Measurements from ENCODE around the gene ZDHHC4. TPM values are rescaled to one million over a fixed set of nuclear protein-coding genes. Genes with fewer than 3 reads are reported as not detected.

Gene ZDHHC4
- 10 to 100 TPM; 38.3 to 54.7 TPM for total RNA-seq

GRCh38 chr7:6577369-6578113, at the start of gene ZDHHC4:
Gene ZDHHC4, plus strand, starts transcription at chr7:6577454. Its CDS starts 3,108 bp downstream, at chr7:6580562.

DNA sequence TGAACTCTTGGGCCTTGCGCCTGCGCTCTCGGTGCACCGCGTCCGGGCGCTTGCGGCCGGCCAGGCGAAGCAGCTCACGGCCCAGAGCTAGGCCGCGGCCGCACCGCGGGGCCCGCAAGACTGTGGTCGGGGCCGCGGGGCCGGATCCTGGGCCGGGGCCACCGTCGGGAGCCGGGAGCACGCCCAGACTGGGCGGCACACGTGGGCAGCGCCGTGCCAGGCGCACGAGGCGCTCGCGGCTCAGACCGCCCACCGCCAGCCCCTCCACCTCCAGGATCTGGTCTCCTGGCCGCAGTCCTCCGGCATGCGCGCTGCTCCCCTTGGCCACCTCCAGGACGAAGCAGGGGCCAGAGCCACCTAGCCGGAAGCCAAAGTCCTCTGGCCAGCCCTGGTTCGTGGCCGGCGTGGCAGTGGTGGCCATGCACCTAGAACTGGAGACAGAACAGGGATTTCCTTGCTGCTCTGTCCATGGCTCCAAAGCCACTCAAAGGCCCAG, 26.2 kb upstream of the ZDHHC4 start, which contains the start of gene GRID2IP:
GRID2IP (minus strand) TSS at position 446 of the 496 bp plus-strand sequence; CDS start at position 421, 25 bp downstream.

GRCh38 chr7:6589829-6590644, 12.8 kb downstream of the ZDHHC4 start, which contains the start of gene INTS15:
Gene INTS15, plus strand, starts transcription at chr7:6590021. Its CDS starts 263 bp downstream, at chr7:6590284.

DNA sequence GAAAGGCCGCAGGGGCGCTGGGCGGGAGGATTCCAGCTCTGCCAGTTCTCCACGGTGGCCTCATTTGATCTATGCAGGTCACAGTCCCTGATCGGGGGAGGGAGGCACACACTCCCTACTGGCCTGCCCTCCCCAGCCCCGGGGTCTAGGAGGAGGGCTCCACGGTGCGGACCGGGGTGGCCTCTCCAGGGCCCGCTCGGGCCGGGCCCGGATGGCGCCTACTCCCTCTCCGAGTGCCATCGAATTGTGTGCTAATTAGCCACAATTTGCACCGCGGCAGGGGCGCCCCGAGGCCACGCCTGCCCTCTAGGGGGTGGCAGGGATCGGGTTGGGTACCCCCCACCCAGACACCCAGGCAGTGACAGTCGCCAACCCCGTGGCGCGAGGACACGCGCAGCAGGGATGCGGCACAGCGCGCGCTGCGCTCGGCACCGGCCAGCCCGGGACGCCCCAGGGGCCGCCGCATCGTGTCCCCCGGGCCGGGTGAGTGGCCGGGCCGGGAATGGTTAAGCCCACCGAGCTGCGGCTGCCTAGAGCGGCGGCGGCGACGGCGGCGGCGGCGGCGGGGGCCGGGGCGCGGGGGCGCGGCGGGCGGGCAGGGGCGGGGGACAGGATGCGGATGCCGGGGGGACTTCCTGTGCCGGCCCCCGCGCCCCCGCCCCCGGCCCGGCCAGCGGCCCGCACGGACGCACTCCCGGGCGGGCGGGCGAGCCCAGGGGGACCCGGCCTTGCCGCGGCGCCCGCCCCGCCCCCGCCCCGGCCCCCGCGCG, 37.9 kb downstream of the ZDHHC4 start, which contains the start of gene ZNF853:
ZNF853 (plus strand) TSS at position 658 of the 770 bp plus-strand sequence. CDS start 565 bp downstream, outside the sequence.

GRCh38 chr7:6636741-6637543, 59.7 kb downstream of the ZDHHC4 start, which contains the start of gene ZNF316:
Gene ZNF316, plus strand, starts transcription at chr7:6637318. Its CDS starts 5,092 bp downstream, at chr7:6642410.

Other genes starting within 250 kb of the ZDHHC4 start
- gene FAM220A, start 228.5 kb upstream of the ZDHHC4 start, total RNA-seq, result 10 to 100 TPM; 10.7 to 12.0 TPM
- 10 to 100 TPM; 53.3 to 64.6 TPM for gene RAC1, start 202.9 kb upstream of the ZDHHC4 start, total RNA-seq
- gene DAGLB, start 129.5 kb upstream of the ZDHHC4 start, total RNA-seq, result 10 to 100 TPM; 12.0 to 13.3 TPM
- gene KDELR2, start 93.3 kb upstream of the ZDHHC4 start, total RNA-seq, result 100 to 1,000 TPM in 1 of 2 donors, 10 to 100 TPM in 1; 71.2 to 111 TPM
- not detected for gene GRID2IP, start 26.0 kb upstream of the ZDHHC4 start, total RNA-seq
- gene INTS15, start 12.6 kb downstream of the ZDHHC4 start, total RNA-seq, result 10 to 100 TPM; 15.3 to 21.7 TPM
- 1 to 10 TPM in 1 of 2 donors, not detected in 1; 1.7 TPM for gene ZNF853, start 38.2 kb downstream of the ZDHHC4 start, total RNA-seq
- gene ZNF316, start 59.9 kb downstream of the ZDHHC4 start, total RNA-seq, result 10 to 100 TPM in 1 of 2 donors, 1 to 10 TPM in 1; 10.0 to 19.3 TPM
- gene ZNF12, start 129.5 kb downstream of the ZDHHC4 start, total RNA-seq, result 10 to 100 TPM; 13.0 to 13.8 TPM
- gene RSPH10B2, start 176.6 kb downstream of the ZDHHC4 start, total RNA-seq, result under 1 TPM; 0.34 to 0.67 TPM
- gene CCZ1B, start 248.8 kb downstream of the ZDHHC4 start, total RNA-seq, result 10 to 100 TPM; 33.0 to 34.1 TPM